HG02763 (cell line): ENCODE data around the gene ATP6V0B.

Source experiments
- ATAC-seq: cut with Tn5 transposase; IDR thresholded peaks from one replicate; pipeline ENCODE4 v1.9.1; 2021; ENCODE audit warnings: mild to moderate bottlenecking, moderate library complexity; ENCODE audit not compliant: unreplicated experiment

The ATP6V0B gene

GRCh38 chr1:43999455-43999854 lies 24.7 kb downstream of the ATP6V0B start:
- no peak for ATAC-seq

- no peak for ATAC-seq
These were observed 25.4 kb downstream of the ATP6V0B start for GRCh38 chr1:44000122-44000665.

DNA sequence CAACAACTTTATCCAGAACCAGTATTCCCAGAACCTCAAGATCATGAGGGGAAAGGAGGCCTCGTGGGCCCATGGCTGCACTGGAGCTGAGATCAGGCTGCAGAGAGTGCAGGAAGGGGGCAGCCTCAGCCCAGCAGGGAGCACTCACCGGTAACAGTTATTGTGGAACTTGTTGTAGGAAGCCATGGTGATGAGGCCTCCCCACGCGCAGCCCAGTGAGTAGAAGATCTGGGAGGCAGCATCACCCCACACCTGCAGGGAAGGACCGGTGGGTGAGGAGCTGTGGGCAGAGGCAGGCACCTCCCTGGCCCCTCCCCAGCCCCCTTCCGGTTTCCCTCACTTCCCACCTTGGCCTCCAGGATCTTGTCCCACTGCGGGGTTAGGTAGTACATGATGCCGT lies 27.4 kb downstream of the ATP6V0B start:
- no peak for ATAC-seq

DNA sequence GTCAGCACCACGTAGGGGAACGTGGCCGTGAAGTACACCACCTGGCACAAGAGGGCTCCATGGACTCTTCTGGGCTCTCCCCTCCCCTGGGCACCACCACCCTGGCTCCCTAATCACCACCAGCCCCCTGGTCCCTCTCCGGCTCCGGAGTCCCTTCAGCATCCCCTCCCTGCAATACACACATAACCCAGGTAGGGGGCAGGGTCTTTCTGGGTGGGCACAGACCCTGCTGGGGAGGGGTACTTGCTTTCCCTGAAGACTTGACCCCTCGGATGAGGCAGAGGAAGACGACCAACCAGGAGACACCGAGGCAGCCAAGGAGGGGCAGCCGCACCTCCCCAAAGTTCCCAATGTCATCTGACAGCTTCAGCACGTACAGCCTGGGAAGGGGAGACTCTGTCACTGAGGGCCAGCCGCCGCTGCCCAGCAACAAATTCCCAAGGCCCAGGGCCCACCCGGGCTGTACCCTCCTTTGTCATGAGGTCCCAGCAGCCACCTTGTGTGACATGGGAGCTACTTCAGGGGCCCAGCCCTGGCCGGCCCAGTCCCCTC lies 27.9 kb downstream of the ATP6V0B start:
- no peak for ATAC-seq

- ATAC-seq, result no peak
These were observed 33.5 kb downstream of the ATP6V0B start for GRCh38 chr1:44008259-44008658.

DNA sequence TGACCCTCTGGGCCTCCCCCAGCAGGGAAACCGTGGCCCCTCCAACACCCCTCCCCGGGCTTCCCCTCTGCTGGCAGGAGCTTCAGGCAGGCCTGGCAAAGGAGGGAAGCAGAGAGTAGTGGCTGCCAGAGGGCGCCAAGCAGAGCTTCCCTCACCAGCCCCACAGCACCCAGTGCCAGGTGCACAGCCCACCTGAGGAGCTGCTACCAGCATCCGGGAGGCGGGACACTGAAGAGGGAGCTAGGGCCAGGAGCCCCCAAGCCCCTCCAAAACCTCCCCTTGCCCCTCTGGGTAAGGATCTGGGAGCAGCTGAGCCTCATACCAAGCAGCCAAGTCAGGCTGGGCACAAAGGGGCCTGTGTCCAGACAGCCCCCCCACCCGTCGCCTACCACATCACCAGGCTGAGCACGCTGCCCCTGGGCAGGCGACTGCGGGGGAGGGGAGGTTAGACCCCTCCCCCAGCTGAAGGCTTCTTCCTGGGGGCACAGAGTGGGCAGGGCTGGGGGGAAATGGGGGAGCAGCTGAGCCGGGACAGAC lies 36.2 kb downstream of the ATP6V0B start:
- no peak for ATAC-seq

GRCh38 chr1:44012404-44012803 lies 37.6 kb downstream of the ATP6V0B start:
- ATAC-seq, result no peak

DNA sequence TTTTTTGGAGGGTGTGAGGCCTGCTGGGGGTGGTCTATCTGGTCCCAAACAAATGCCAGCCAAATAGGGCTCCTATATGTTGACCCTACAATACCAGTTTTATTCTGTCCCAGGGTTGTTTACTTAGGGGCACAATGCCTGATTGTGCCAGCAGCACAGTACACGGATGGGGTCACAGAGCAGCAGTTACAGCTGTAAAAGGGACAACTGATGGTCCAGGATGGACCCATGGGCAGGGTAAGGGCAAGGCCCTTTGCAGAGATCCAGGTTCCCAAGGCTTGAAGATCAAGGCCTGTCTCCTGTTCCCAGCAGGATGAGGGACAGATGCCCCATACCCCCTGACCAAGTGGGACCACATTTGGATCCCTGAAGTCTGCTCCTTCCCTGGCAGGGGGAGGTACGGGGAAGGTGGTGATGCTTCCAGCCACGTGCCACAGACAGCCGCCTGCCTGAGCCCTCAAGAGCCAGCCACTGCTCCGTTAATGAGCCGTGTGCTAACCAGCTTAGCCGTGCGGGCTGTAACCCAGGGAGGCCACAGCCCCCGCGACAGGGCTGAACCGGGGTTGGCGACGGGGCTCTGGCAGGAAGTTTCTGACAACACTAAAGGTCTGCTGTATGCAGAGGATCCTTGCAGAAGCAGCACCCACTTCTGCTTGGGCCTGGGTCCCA lies 38.3 kb downstream of the ATP6V0B start:
- ATAC-seq, result no peak

- ATAC-seq, result no peak
These were observed 39.2 kb downstream of the ATP6V0B start for GRCh38 chr1:44013949-44014348.

DNA sequence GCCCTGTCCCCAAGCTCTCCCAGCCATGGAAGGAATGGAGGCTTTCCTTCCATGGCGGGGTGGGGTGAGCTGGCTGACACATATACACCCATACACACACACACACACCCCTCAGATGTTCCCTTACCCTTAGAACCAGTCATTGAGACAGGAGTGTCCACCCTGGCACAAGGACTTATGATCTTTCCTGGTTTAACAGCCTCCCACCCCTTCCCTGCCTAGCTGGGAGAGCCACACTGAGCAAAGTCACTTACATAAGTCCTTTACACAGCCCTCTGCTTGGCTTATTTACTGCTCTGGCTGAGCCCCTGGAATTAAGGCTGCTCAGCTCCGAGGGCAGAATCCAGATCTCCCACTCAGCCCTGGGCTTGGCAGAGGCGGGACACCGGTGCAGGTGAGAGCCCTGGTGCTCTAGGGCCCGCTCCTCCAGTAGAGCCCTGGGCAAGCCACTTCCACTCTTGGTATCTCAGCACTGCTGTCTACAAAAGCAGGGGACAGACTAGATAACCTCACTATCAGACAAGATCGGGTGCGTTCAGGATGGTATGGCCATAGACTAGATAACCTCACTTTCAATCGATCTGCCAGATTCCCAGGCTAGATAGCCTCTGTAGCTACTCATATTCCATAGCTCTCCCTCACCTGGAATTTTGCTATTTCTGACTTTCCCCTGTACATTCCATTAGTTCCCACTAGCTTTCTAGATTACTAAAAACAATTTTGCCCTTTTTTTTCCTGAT lies 39.8 kb downstream of the ATP6V0B start:
- ATAC-seq, result no peak

DNA sequence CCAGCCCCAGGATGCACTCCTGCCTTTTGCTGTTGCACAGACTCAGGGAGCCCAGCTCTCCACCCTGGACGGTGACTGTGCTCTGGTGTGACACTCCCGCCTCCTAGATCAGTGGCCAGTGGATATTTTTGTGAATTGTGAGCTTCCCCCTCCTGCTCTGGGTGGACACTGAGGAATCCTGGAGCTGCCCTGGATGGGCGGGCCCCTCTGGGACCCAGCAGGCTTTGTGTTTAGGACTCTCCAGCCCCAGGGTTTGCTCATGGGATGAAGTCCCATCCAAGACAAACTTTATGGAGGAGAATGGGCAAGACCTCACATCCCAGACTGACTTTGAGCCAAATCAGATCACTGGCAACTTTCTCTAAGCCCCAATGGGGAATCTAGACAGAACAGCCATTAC lies 40.4 kb downstream of the ATP6V0B start:
- no peak for ATAC-seq

DNA sequence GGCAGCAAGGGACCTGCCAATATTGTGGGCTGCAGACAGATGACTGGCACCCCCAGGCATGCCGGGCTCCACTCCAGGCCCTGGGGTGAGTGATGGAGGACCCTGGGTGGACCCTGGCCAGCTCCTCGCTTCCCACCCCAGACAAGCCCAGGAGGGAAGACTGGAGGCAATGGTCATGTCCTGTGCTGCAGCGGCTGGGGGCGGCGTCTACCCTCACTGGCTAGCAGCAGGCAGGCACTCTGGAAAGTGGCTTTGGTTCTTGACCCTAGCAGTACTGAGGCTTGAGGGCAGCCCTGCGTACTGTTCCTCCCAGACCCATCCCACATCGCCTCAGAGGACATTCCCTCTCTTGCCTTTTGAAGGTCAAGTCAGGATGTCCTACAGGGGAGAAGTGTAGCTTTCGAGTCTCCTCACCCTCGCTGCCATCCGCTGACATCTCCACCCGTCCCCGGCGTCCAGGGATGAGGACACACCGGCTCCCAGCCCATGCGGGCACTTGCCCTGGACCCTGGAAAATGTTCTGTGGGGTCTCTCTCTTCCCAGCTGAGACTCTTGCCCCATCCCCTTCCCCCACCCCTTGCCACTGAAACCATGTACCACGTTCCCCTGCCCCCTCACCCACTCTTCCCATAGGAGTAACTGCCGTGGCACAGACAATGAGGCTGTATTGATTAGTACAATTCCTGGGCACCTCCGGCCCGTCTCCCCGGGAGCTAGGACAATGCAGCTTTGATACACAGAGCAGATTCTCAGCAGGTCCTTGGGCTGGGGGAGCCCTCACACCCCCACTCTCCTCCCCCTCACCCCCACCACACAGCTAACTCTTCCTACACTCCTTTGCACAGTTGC lies 41.5 kb downstream of the ATP6V0B start:
- ATAC-seq, result no peak

GRCh38 chr1:44016890-44017400 lies 42.2 kb downstream of the ATP6V0B start:
- ATAC-seq, result no peak

DNA sequence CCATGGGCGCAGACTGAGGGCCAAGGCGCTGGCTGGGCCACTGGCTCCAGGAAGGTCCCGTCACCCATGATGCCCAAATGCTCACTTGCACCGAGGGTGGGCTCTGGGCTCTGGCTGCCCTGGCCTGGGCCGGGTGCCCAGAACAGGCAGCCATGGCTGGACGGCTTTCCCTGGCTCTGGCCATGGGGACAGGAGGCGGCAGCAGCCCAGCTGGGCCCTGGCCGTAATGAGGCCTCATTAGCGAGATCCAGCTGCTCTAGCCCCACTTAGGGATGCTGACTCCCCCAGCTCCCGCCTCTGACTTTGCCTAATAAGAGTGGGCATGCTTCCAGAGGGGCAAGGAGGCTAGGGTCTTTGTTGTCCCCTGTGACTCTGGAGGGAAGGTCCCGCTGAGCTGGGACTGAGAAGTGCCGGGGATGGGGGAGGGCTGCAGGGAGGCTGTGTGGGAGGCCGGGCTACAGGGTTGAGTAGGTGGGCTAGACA lies 44.7 kb downstream of the ATP6V0B start:
- ATAC-seq, result no peak

DNA sequence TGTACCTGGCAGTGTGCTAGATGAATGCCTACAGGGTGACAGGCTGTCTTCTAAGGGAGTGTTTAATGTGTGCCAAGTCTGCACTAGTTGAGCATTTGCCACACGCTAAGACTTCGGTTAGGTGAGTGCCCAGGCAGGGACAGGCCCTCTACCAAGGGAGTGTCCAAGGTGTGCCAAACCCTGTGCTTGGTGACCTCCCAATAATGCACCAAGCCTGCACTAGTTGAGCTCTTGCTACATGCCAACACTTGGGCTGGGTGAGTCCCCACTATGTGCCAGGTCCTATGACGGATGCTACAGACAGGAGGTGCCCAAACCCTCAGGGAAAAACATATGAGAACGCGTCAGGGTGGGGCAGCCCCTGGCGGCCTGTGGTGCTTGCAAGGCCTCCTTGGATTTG lies 45.7 kb downstream of the ATP6V0B start:
- no peak for ATAC-seq

DNA sequence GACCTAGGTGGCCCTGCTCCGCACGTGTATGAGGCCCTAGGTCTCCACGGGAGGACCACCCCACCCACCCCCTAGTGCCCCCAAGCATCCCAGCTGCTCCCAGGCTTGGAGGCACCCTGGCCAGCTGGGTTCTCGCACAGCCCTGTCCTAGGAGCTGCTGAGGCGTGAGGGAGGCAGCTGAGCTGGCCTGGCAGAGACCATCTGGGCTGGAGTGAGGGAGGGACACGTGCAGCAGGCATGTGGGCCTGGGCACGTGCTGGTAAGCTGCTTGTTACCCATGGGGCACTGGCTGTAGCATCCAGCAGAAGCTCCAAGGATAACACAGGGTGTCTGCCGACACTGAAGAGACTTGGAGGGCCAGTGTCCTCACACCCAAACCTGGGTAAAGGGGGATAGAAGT lies 46.4 kb downstream of the ATP6V0B start:
- no peak for ATAC-seq

DNA sequence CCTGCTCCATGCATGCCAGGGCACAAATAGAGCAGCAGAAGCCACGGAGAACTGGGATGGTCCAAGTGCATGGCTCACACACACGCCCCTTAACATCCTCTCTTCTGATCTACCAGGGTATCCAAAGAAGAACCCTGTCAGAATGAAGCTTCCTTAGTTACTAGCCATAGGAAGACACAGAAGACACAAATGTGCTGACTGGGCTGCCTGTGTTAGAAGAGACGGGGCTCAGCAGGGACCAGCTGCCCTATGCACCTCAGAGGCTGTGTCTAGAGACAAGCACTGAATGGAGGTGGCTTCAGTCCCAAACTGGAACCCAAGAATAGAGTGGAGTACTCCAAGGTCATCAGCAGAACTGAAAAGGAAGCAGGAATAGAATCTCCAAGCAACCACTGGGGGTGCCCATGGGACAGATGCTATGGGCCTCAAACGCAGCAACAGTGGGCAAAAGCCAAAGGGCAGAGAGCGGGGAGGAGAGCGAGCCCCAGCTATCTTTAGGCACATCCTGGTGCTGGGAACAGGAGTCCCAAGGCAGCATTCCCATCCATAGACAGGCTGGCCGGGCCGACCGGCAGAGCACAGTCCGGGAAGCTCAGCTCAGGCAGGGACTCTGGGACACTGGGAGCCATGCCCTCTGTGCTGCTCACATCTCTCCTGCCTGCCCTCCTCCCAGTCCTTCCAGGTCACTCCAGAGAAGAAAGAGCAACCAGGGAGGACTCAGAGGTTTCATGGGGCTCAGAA lies 47.0 kb downstream of the ATP6V0B start:
- no peak for ATAC-seq

DNA sequence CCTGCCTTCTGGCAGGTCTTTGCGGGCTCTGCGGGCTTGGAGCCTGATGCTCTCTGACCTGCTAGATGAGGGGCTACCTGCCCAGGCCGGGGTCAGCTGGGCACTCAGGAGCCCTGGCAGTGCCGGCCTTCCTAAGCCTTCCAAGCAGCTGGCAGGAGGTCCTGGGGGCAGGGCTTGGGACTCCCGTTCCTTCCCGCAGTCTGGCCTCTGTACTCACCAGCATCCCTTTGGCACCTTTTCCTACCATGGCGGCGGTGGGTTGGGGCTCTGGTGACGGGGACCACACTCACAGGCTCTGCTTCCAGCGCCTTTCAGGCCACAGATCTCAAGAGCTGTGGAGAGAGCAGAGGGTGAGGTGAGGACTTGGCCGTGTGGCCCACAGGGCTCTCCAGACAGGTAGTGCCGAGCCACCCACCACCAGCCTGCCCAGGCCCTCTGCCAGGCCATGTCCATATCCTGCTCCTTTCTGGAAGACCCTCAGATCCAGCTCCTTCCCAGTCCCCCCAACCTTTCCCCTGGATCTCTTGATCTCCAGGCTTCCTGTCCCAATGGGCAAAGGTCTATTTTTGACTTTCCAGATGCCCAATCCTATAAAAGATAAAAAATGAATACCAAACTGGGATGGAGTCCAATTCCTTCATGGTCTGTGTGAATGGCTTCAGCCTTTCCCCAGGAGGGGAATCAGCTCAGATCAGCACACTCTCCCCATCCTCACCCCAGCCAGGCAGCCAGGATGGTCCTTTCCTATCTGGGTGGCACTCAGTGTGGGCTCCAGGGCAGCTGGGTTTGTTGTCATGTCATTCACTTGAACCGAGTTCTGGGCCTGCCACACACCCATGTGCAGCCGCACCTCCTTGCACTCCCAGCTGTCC lies 49.5 kb downstream of the ATP6V0B start:
- ATAC-seq, result no peak
